GM19452 (cell line): Measurements from ENCODE around the gene RAC2.

Experiments
- ATAC-seq: cut with Tn5 transposase; IDR thresholded peaks from one replicate; pipeline ENCODE4 v1.9.1; 2021; ENCODE audit not compliant: unreplicated experiment

RAC2 gene

DNA sequence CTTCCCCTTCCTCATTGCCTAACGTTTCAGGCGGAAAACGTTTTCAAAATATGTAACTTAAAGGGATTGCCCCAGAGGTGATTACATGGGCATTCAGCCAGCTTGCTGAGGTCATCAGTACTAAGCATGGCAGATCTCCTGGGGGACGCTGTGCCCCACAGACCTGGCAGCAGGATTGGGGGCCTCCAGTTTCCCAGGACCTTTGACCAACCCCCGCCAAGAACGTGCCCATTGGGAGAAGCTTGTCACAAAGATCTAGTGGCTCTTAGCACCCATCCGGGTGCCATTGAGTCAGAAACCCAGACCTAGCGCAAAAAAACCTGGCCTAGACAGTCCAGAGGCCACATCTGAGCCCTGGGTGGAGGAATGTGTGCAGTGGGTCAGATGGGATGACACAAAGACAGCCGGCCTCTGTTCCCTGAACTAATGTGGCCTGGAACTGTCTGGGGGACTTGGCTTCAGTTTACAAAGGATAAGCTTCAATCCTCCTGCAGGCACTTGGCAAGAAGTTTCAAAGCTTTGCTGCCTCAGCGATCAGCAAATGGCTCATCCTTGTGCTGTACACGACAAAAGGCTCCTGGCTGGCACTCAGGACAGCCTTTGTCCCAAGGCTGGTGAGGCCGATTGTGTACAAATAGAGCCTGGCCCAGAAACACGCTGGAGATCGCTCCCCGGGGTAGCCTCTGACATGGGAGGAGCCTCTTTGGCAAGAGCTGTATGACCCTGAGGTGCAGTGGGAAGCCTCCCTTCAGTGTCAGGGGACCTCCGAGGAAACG lies 65.5 kb downstream of the RAC2 start:
- no peak for ATAC-seq

DNA sequence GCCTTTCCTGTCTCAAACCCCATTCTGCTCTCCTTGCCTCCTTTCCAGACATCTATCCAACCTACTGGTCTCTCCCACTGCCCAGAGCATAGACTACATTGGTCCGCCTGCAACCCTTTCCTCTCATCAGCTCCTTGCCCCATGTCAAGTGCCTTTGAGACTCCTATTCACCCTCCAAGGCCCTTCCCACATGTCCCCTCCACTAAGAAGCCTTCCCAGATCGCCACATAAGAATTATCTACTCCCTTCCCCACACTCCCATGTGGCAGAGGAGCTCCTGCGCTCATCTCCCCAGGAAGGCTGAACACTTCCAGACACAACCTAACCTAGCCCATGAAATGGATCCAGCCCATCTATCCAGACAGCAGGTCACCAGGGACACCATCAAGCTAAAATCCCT lies 66.3 kb downstream of the RAC2 start:
- no peak for ATAC-seq

DNA sequence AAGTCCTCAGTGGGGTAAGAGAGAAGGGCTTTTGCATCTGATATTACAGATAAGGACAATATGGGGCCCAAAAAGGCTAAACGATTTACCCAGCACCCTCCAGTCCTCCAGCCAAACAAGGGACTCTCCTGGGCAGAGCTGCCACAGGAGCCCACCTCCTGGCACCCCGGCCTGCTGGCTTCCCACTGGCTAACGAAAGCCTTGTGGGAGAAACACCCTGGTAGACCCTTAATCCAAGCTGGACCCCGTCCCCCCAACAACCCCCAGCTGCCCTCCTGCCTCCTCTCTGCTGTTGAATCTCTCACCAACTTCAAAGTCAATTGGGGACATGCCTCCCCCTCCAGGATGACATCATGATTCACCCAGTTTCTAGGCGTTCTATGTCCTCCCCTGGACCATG lies 66.8 kb downstream of the RAC2 start:
- ATAC-seq, result no peak

DNA sequence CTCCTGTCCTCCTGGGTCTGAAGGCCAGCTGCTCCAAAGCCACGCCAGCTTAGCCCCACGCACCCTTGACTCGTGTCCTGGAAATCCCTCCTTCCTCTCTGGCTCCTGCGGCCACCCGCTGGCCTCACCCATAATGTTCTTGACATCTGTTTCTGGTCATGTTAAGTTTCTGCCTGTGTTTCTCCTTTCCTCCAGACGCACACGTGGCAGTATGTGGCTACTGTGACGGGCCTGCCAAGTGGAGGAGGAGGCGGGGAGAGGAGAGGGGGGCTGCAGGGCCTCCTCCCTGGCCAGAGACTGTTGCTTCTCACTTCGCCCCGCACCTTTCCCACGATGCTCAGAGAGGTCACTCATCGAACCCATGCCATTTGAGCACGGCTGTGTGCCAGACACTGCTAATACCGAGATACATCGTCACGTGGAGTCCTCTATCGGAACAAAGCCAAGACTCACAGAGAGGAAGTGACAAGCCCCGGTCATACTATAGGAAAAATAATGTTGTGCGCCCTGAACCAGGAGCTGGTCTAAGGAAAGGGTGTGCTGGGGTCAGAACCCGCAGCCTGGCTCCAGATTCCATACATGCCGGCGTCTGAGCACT lies 67.5 kb downstream of the RAC2 start:
- no peak for ATAC-seq

DNA sequence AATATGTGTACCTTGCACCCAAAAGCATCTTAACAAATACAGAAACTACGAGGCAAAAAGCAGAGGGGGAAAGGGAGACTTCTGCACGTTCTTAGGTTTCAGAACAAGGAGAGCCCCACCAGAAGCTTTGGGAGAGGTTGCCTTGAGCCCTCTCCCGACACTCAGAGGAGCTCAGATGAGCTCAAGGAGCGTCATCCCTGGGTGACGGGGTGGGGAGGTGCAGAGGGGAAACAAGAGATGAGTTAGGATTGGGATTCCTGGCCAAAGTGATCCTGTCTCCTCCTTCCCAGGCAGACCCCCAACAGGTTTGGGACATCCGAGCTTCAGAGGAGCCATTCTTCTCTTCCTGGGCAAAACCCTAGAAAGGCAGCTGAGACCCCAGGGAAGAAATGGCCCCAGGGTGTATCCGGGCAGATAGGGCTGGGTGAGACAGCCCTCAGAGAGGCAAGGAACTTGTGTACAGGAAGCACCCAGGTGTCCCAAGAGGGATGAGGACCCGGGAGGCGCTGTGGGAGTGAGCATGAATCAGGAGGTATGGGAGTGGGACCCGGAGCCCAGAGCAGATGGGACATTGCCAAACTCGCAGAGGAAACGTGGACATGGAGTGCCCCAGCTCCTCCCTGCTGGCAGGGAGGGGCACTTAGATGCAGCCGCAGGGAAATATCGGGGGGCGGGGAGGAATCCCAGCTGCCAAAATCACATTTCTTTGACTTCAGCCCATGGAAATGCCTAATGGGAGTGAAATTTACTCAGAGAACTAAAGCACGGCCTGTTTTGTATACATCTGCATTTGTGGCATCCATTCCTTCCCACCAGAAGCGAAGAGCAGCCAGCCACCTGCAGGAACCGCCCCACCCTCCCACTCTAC lies 68.4 kb downstream of the RAC2 start:
- no peak for ATAC-seq
